Body of pancreas (tissue), 4 donors: Measurements from ENCODE around the gene WNT9B.

Experiments
- CTCF ChIP-seq, 7 experiments: fragments of 450-650 bp in 4 of 7; fragments of 200-600 bp in 3 of 7; sonication (generic) in 3 of 7; IDR thresholded peaks; one replicate each; pipeline ENCODE4 v1.5.1; 2016 to 2019; ENCODE audit warnings: antibody characterized with exemption in 7 of 7
- POLR2A ChIP-seq, 3 donors: fragments of 450-650 bp; IDR thresholded peaks; one replicate each; pipeline ENCODE4 v1.6.1; 2016; ENCODE audit warnings: antibody characterized with exemption in 3 of 3, mild to moderate bottlenecking in 2 of 3

- TF ChIP-seq CTCF (IDR thresholded peaks at IDR 0.05) (peak; percentile 49 to 88 (median 76)), POLR2A (IDR thresholded peaks at IDR 0.05) (no peak)
These were observed 9.6 kb upstream of the WNT9B start for GRCh38 chr17:46841561-46842379.
